Retinal pigment epithelial cell (primary cell): ENCODE data around the gene TACO1.

Experiments
- DNase-seq: peaks from one replicate; pipeline ENCODE4 v3.0.0-alpha.2; 2010; ENCODE audit warnings: low read depth
- H3K4me3 ChIP-seq: 2 replicates; pipeline ENCODE4 v1.5.1; 2011; ENCODE audit warnings: mild to moderate bottlenecking, low read length, control low read depth, moderate library complexity
- TF ChIP-seq, protein P1 (sequence below): conservative IDR thresholded peaks from 2 replicates; pipeline ENCODE4 v1.5.1; 2011; ENCODE audit warnings: low read depth, low read length, control low read depth, inconsistent platforms

TACO1 gene

DNA sequence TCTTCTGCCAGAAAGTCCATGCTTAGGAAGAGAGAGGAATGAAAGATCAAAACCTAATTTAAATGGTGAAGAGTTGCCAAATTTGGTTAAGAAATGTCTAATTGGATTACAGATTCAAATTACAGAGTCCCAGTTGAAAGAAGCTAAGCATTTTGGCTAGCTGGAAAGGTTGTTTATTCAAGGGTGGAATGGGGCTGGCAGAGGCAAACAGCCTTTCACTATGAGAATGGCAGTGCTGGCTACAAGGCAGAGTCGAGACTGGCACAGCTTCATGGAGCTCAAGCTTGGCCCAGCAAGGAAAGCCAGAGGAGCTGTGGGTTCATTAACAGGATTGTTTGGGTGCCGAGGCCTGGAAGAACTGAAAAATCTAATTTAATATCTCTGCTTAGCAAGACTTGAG, 35.1 kb downstream of the TACO1 start:
- no peak overlapping the region for H3K4me3 ChIP-seq
- DNase-seq = no peak
- TF ChIP-seq, protein P1, sequence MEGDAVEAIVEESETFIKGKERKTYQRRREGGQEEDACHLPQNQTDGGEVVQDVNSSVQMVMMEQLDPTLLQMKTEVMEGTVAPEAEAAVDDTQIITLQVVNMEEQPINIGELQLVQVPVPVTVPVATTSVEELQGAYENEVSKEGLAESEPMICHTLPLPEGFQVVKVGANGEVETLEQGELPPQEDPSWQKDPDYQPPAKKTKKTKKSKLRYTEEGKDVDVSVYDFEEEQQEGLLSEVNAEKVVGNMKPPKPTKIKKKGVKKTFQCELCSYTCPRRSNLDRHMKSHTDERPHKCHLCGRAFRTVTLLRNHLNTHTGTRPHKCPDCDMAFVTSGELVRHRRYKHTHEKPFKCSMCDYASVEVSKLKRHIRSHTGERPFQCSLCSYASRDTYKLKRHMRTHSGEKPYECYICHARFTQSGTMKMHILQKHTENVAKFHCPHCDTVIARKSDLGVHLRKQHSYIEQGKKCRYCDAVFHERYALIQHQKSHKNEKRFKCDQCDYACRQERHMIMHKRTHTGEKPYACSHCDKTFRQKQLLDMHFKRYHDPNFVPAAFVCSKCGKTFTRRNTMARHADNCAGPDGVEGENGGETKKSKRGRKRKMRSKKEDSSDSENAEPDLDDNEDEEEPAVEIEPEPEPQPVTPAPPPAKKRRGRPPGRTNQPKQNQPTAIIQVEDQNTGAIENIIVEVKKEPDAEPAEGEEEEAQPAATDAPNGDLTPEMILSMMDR = no peak

DNA sequence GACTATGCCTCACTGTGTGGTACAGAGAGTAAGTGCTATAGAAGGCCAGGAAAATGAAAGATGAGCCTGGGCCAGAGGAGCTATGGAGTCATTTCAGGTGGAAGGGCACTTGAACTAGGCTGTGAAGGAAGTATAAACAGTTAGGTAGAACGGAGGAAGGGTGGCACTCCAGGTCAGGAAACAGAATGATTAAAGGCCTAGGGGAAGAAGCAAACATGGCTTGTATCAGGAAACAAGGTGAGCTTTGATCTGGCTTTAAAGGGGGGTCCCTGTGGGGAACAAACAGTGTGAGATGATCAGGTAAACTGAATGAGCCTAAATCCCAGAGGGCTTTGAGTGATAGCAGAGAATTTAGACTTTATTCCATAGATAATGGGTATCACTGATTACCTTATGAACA, 38.4 kb downstream of the TACO1 start:
- DNase-seq = no peak
- TF ChIP-seq, protein P1 = no peak
- no peak overlapping the region for H3K4me3 ChIP-seq

DNA sequence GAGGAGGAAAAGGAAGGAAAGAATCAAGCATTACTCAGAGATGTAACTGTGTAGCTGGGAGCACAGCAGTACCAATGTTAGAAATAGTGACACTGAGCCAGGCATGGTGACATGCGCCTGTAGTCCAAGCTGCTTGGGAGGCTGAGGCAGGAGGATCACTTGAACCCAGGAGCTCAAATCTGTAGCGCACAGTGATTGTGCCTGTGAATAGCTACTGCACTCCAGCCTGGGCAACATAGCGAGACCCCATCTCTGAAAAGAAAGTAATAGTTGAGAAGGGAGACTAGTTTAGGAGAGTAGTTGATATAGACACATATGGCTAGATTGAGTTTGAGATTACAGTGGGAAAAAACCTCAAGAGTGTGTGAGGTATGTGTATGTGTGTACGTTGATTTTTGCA, 39.3 kb downstream of the TACO1 start:
- no peak for DNase-seq
- TF ChIP-seq, protein P1 = no peak
- H3K4me3 ChIP-seq = no peak overlapping the region

DNA sequence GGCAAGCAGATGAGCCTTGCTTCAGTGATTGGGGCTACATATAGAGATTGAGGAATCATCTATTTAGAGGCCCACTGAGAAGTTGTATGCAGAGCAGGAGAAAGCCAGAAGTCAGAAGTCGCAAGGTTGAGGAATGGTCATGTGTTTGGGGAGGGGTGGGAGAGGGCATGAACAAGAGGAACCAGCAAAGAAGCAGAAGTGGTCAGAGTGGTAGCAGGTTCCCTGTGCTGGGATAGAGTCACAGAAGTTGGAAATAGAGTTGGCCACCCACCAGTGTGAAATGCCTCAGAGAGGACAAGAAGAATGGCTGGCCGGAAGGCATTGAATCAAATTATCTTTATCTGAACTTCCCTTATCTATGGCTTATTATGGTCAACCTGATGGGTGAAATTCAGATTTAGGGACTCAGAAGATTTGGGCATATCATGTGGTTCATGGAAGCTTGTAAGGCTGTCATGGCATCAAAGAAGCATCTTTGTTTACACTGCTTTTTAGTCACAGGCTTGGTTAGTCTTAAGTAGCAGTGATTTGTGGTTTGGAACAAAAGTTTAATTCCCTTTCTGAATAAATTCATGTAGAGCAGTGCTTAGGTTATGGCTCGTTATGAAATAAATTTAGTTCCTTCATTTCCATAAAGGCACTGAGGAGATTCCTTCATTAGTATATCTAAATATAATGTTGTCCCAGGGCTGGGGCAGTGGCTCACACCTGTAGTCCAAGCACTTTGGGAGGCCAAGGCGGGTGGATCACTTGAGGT, 41.2 kb downstream of the TACO1 start:
- DNase-seq = no peak
- TF ChIP-seq, protein P1 = no peak
- no peak overlapping the region for H3K4me3 ChIP-seq

DNA sequence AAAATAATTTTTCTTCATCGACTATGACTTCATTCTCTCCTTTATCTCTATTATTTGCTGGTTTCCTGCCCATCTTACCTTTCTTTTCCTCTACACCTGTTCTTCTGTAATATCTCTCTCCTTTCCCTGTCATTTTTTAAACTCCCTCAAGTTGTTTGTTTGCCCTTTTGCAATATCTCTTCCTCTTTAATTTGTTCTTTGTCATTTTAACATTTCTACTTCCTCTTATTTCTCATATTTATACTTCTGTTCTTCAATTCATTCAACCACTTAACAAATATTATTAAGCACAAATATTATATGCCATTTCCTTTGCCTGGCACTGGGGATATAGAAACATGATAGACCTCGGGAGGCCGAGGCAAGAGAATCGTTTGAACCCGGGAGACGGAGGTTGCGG, 44.2 kb downstream of the TACO1 start:
- TF ChIP-seq, protein P1 = no peak
- no peak overlapping the region for H3K4me3 ChIP-seq
- no peak for DNase-seq

DNA sequence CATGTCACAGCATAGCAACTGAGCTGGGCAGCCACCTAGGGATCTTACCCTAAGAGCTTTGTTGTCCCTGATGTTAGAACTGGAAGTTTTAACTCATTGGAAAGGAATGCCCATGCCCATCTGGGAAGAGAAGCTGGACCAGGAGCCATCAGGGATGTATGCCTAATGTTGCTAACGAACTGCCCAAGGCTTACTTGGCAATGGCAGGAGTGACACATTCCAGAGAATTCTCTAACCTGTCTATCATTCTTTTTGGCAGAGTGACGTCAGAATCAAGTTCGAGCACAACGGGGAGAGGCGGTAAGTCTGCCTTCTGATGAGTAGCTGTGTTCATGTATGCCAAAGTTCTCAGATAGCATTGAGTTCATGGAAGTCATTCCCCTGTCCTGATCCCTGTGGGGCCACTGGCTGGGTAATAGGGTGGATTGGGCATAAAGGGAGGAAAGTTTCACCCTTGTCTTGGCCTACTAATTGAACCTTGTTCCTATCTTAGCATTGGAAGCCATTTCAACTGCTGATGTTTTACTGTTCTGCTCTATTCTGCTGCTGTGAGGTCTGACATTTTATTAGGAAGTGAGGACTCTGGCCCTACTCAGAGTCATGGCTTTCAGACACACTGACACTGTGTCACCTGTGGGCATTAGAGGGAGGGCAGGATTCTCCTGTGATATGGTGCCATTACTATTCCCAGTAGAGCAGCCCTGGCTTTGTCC, 45.2 kb downstream of the TACO1 start:
- no peak overlapping the region for H3K4me3 ChIP-seq
- no peak for DNase-seq
- TF ChIP-seq, protein P1 = no peak

DNA sequence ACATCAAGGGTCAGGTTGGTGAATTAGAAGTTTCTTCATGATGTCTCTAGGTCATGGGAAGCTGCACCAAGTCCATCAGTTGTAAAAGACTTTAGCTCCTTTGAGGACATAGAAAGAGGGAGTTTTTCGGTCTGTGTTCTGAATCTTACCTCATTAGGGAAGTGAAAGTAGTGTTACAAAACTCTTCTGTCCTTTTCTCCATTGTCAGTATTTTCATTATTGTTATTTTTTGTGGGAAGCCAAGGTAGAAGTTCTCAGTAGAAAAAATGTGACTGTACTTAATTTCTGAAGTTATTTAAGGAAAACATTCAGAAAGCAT, 45.8 kb downstream of the TACO1 start:
- H3K4me3 ChIP-seq = no peak overlapping the region
- DNase-seq = no peak
- TF ChIP-seq, protein P1 = no peak
